GM19397 (cell line): ENCODE data around the gene RASAL3.
"Not testable (repeated sequence)": the region's sequence is repeated elsewhere in the genome, so short reads cannot be mapped to it uniquely, and the experiment has no call there.

Experiments used
- ATAC-seq: cut with Tn5 transposase; IDR thresholded peaks from one replicate; pipeline ENCODE4 v1.9.1; 2021; ENCODE audit warnings: mild to moderate bottlenecking, moderate library complexity; ENCODE audit not compliant: unreplicated experiment

RASAL3 gene

GRCh38 chr19:15464394-15465385, at the start of gene RASAL3:
TSS of gene RASAL3 (minus strand) at chr19:15464544. CDS start at chr19:15464358, 186 bp downstream.
- no peak for ATAC-seq

- ATAC-seq = no peak
These were observed 47.5 kb upstream of the RASAL3 start for GRCh38 chr19:15511671-15512424.

GRCh38 chr19:15508035-15508710, 43.8 kb upstream of the RASAL3 start, which contains the start of gene CYP4F22:
TSS of gene CYP4F22 (plus strand) at chr19:15508525. CDS start at chr19:15525337, 16,812 bp downstream.
- ATAC-seq = no peak

GRCh38 chr19:15507068-15508034, 43.0 kb upstream of the RASAL3 start:
- ATAC-seq = no peak

GRCh38 chr19:15506074-15506571, 41.8 kb upstream of the RASAL3 start:
- ATAC-seq = no peak

GRCh38 chr19:15502264-15502663, 37.9 kb upstream of the RASAL3 start:
- no peak for ATAC-seq

GRCh38 chr19:15501596-15501995, 37.3 kb upstream of the RASAL3 start:
- no peak for ATAC-seq

GRCh38 chr19:15498910-15499309, 34.6 kb upstream of the RASAL3 start:
- no peak for ATAC-seq

GRCh38 chr19:15498156-15498858, 34.0 kb upstream of the RASAL3 start:
- ATAC-seq = no peak

- no peak for ATAC-seq
These were observed 30.8 kb upstream of the RASAL3 start for GRCh38 chr19:15495151-15495550.

GRCh38 chr19:15488489-15489226, 24.3 kb upstream of the RASAL3 start:
- ATAC-seq = no peak

GRCh38 chr19:15487038-15487437, 22.7 kb upstream of the RASAL3 start:
- ATAC-seq = no peak

GRCh38 chr19:15485768-15486167, 21.4 kb upstream of the RASAL3 start:
- not testable (repeated sequence) for ATAC-seq

GRCh38 chr19:15480996-15481395, 16.7 kb upstream of the RASAL3 start:
- ATAC-seq = not testable (repeated sequence)

GRCh38 chr19:15479391-15480345, 15.3 kb upstream of the RASAL3 start, which contains the start of gene PGLYRP2:
TSS of gene PGLYRP2 (minus strand) at chr19:15479501. CDS start at chr19:15479371, 130 bp downstream.
- no peak for ATAC-seq

GRCh38 chr19:15476325-15476724, 12.0 kb upstream of the RASAL3 start:
- no peak for ATAC-seq

- no peak for ATAC-seq
These were observed 11.3 kb upstream of the RASAL3 start for GRCh38 chr19:15475611-15476010.
